Upper lobe of right lung (tissue), 1 donor: ENCODE data around the gene SMARCB1. TPM values are rescaled to one million over a fixed set of nuclear protein-coding genes. Genes with fewer than 3 reads are reported as not detected.

ENCODE experiments used
- ATAC-seq: fragments of 200-7000 bp; cut with Tn5 transposase; one replicate; pipeline ENCODE4 v1.9.1; 2020; ENCODE audit warnings: mild to moderate bottlenecking, moderate library complexity
- DNase-seq: peaks from one replicate; pipeline ENCODE4 v3.0.0-alpha.2; 2020
- H3K27ac ChIP-seq: fragments of 200-600 bp; one replicate; pipeline ENCODE4 v1.8.0; 2022
- H3K27me3 ChIP-seq: fragments of 200-600 bp; one replicate; pipeline ENCODE4 v1.8.0; 2022; ENCODE audit warnings: mild to moderate bottlenecking
- H3K36me3 ChIP-seq: fragments of 200-600 bp; one replicate; pipeline ENCODE4 v1.8.0; 2022
- H3K4me1 ChIP-seq: fragments of 200-600 bp; one replicate; pipeline ENCODE4 v1.8.0; 2022
- H3K4me3 ChIP-seq: fragments of 200-600 bp; one replicate; pipeline ENCODE4 v1.8.0; 2022; ENCODE audit warnings: mild to moderate bottlenecking
- H3K9me3 ChIP-seq: fragments of 200-600 bp; one replicate; pipeline ENCODE4 v1.8.0; 2022
- intact Hi-C: fragments of 100-400 bp; cut with DNase I; formaldehyde crosslinking; loops from one replicate; pipeline ENCODE4 v1.11.0; 2022
- total RNA-seq: library from RNA; stranded (reverse); fragmentation: NEBNext Ultra II Directional; extraction: Animal tissue kit (Norgen Biotek cat#: 25700); gene quantifications from one replicate; pipeline ENCODE4 v1.2.1, GENCODE V29; 2021
- TF ChIP-seq, protein P1 (sequence below): fragments of 200-600 bp; IDR thresholded peaks from one replicate; pipeline ENCODE4 v1.8.0; 2022; ENCODE audit warnings: antibody characterized with exemption
- donor health status: DM: no; HTN: yes; CAD: no; lungs with severe emphysema.

The SMARCB1 gene
- total RNA-seq, 1 donor from 2014 or later, result 59.6 TPM

DNA sequence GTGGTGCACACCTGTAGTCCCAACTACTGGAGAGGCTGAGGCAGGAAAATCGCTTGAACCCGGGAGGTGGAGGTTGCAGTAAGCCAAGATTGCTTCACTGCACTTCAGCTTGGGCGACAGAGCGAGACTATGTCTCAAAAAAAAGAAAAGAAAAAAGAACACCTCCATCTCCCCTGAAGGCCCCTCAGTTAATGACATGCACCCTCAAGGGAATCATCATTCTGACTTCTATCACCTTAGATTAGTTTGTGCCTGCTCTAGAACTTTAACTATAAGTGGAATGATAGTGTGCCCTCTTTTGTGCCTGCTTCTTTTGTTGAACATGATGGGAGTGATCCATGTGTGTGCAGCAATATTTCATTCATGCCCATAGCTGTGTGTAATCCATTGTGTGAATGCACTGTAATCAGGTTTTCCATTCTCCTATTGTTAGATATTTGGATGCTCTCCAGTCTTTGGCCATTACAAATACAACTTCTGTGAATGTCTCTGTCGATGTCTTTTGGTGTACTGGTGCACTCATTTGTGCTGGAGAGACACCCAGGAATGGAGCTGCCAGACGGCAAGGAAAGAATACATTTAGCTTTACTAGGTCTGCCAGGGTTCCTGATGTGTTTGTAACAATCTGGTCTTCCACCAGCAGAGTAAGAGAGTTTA lies 31.7 kb upstream of the SMARCB1 start:
- no peaks in the 10 kb centered on the region for H3K36me3 ChIP-seq
- H3K27me3 ChIP-seq, result no peaks in the 10 kb centered on the region
- H3K4me1 ChIP-seq, result peaks cover 4% of the 10 kb centered on the region
- no peak for ATAC-seq
- TF ChIP-seq, protein P1, sequence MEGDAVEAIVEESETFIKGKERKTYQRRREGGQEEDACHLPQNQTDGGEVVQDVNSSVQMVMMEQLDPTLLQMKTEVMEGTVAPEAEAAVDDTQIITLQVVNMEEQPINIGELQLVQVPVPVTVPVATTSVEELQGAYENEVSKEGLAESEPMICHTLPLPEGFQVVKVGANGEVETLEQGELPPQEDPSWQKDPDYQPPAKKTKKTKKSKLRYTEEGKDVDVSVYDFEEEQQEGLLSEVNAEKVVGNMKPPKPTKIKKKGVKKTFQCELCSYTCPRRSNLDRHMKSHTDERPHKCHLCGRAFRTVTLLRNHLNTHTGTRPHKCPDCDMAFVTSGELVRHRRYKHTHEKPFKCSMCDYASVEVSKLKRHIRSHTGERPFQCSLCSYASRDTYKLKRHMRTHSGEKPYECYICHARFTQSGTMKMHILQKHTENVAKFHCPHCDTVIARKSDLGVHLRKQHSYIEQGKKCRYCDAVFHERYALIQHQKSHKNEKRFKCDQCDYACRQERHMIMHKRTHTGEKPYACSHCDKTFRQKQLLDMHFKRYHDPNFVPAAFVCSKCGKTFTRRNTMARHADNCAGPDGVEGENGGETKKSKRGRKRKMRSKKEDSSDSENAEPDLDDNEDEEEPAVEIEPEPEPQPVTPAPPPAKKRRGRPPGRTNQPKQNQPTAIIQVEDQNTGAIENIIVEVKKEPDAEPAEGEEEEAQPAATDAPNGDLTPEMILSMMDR, result no peak
- intact Hi-C loops, result no loop called here
- no peak for DNase-seq
- no peak overlapping the region for H3K27ac ChIP-seq
- H3K4me3 ChIP-seq, result no peak overlapping the region
- H3K9me3 ChIP-seq, result no peaks in the 10 kb centered on the region

DNA sequence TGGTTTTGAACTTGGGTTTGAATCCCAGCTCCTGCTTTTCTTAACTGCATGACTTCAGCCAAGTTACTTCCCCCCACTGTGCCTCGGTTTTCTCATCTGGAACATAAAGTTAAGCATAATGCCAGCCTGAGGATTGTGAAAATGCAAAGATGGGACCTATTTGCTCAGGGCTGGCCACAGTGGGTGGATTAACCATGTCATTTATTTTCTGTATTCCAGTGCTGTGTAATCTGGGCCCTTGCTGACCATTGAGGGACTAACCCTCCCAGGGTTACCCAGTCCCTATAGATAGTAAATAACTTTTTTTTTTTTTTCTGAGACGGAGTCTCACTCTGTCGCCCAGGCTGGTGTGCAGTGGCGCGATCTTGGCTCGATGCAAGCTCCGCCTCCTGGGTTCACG lies 31.1 kb upstream of the SMARCB1 start:
- Histone ChIP-seq H3K4me1 (no peaks in the 10 kb centered on the region), H3K36me3 (no peaks in the 10 kb centered on the region), H3K9me3 (no peaks in the 10 kb centered on the region), H3K27ac (no peak overlapping the region), H3K4me3 (no peak overlapping the region), H3K27me3 (no peaks in the 10 kb centered on the region)
- ATAC-seq (no peak), DNase-seq (no peak)
- TF ChIP-seq, protein P1, result no peak
- intact Hi-C loops, result no loop called here

DNA sequence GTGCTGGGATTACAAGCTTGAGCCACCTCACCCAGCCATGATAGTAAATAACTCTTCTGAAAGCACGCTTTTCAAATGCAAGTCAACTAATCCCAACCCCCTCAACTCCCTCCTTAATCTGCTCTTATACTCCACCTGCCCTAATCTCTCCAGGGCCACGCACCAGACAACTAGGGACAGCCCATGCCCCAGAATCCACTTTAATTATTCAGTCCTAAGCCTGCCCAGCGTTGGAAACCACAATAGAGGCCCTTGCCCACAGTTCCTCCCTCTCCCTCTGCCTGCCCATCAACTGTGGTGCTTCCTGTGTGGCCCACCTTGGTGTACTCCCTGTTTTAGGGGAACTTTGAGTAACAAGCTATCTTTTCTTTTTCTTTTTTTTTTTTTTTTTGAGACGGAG lies 29.9 kb upstream of the SMARCB1 start:
- Histone ChIP-seq H3K36me3 (no peaks in the 10 kb centered on the region), H3K4me3 (no peak overlapping the region), H3K27ac (no peak overlapping the region), H3K9me3 (no peaks in the 10 kb centered on the region), H3K4me1 (no peaks in the 10 kb centered on the region), H3K27me3 (no peaks in the 10 kb centered on the region)
- TF ChIP-seq, protein P1, result no peak
- no peak for ATAC-seq
- DNase-seq, result no peak
- intact Hi-C loops, result no loop called here

DNA sequence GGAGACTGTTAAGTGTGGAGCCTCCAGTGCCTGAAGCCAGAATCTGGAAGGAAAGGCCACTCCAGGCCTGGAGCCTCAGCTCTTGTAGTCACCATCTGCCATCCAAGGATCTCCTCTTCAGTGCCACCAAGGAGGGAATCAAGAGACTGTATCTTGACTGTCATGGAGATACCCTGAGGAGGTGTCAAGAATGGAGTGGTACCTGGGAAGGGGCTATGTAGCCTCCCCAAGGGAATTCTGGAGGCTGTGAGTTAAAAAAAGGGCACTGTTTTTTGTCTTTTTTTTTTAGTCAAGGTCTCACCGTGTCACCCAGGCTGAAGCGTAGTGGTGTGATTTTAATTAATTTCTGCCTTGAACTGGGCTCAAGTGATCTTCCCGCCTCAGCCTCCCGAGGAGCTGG lies 27.2 kb upstream of the SMARCB1 start:
- no peak overlapping the region for H3K4me3 ChIP-seq
- DNase-seq (no peak), ATAC-seq (no peak)
- no peaks in the 10 kb centered on the region for H3K9me3 ChIP-seq
- H3K27ac ChIP-seq, result no peak overlapping the region
- TF ChIP-seq, protein P1, result no peak
- no peaks in the 10 kb centered on the region for H3K27me3 ChIP-seq
- H3K36me3 ChIP-seq, result no peaks in the 10 kb centered on the region
- H3K4me1 ChIP-seq, result peaks cover 7% of the 10 kb centered on the region
- intact Hi-C loops, result no loop called here

DNA sequence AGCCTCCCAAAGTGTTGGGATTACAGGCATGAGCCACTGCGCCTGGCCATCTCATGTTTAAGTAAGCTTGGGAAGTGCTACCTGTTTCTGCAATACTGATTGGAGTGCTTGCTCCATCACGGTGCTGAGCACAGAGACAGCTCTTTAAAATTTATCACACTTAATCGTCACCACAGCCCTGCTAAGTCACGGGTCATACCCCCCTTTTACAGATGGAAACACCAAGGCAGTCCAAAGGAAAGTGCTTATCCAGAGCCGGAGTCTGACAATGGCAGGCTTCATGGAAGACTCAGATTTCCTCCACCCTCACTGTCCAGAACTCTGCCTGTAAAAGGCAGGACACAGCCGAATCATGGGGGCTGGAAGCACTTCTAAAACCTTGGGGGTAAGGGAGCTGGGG lies 26.7 kb upstream of the SMARCB1 start:
- Histone ChIP-seq H3K4me3 (no peak overlapping the region), H3K4me1 (peaks cover 7% of the 10 kb centered on the region), H3K27me3 (no peaks in the 10 kb centered on the region), H3K27ac (no peak overlapping the region), H3K9me3 (no peaks in the 10 kb centered on the region), H3K36me3 (no peaks in the 10 kb centered on the region)
- DNase-seq (no peak), ATAC-seq (no peak)
- intact Hi-C loops, result no loop called here
- TF ChIP-seq, protein P1, result no peak
